H1 (cell line): ENCODE measurements around the gene GRIN3A. TPM values are rescaled to one million over a fixed set of nuclear protein-coding genes. Genes with fewer than 3 reads are reported as not detected.

Experiments used
- CTCF ChIA-PET: fragments of 300-600 bp; sonication (Branson Sonifier 250); formaldehyde crosslinking; loops from one replicate; lab custom pipeline; 2021; ENCODE audit not compliant: partially characterized antibody; lab: Charles Lee
- POLR2A ChIA-PET: fragments of 300-600 bp; sonication (Branson Sonifier 250); formaldehyde crosslinking; loops from one replicate; lab custom pipeline; 2021; ENCODE audit warnings: inconsistent platforms; ENCODE audit not compliant: partially characterized antibody; lab: Charles Lee
- DNase-seq, 2 experiments: peaks; one replicate each; pipeline versions ENCODE4 v3.0.0 to v3.0.0-alpha.2; 2010 to 2022; ENCODE audit warnings: low spot score in 2 of 2, low read depth in 1 of 2, mixed read lengths in 1 of 2
- FAIRE-seq: peaks from 2 replicates; lab custom pipeline; 2011; peaks lifted over from hg19 to GRCh38; lab: Jason Lieb, UNC
- H2AFZ ChIP-seq: 2 replicates; pipeline ENCODE4 v1.8.1; 2012; ENCODE audit warnings: low read length, inconsistent platforms
- H2AK5ac ChIP-seq: 2 replicates; pipeline ENCODE4 v1.6.1; 2013; ENCODE audit warnings: low read depth, low read length
- H2BK120ac ChIP-seq: replicated peaks from 2 replicates; pipeline ENCODE3; 2013; ENCODE audit warnings: low read depth, low read length, inconsistent platforms
- H2BK12ac ChIP-seq: 2 replicates; pipeline ENCODE4 v1.6.1; 2013; ENCODE audit warnings: low read depth, low read length
- H2BK15ac ChIP-seq: 2 replicates; pipeline ENCODE4 v1.6.1; 2013; ENCODE audit warnings: low read length
- H2BK20ac ChIP-seq: 2 replicates; pipeline ENCODE4 v1.6.1; 2013; ENCODE audit warnings: low read length
- H2BK5ac ChIP-seq: 2 replicates; pipeline ENCODE4 v1.6.1; 2013; ENCODE audit warnings: low read depth, low read length
- H3K14ac ChIP-seq: 2 replicates; pipeline ENCODE4 v1.6.1; 2013; ENCODE audit warnings: inconsistent platforms; ENCODE audit not compliant: insufficient read length
- H3K18ac ChIP-seq: 2 replicates; pipeline ENCODE4 v1.6.1; 2013; ENCODE audit warnings: low read length; ENCODE audit errors: extremely low read depth
- H3K23ac ChIP-seq: 2 replicates; pipeline ENCODE4 v1.6.1; 2013; ENCODE audit warnings: inconsistent platforms; ENCODE audit not compliant: insufficient read length
- H3K23me2 ChIP-seq: 2 replicates; pipeline ENCODE4 v1.6.1; 2013; ENCODE audit warnings: low read depth, low read length
- H3K27ac ChIP-seq: 2 replicates; pipeline ENCODE4 v1.6.1; 2011; ENCODE audit warnings: low read depth, low read length, inconsistent platforms
- H3K27me3 ChIP-seq, 4 experiments: replicated peaks in 1 of 4; 1 replicate in 1 of 4; 2 replicates in 3 of 4; pipeline versions ENCODE4 v1.6.1 to v1.8.1; 2011 to 2013; ENCODE audit warnings: low read length in 3 of 4, mild to moderate bottlenecking in 3 of 4, inconsistent platforms in 2 of 4, mixed read lengths in 2 of 4, moderate library complexity in 1 of 4; ENCODE audit not compliant: control insufficient read depth in 3 of 4, insufficient read depth in 3 of 4; ENCODE audit errors: extremely low read depth in 1 of 4
- H3K36me3 ChIP-seq, 4 experiments: 2 replicates each; pipeline versions ENCODE4 v1.6.1 to v1.8.1; 2011 to 2013; ENCODE audit warnings: mild to moderate bottlenecking in 4 of 4, low read length in 3 of 4, moderate library complexity in 2 of 4, control low read depth in 1 of 4, inconsistent platforms in 1 of 4; ENCODE audit not compliant: insufficient read depth in 4 of 4, control insufficient read depth in 2 of 4
- H3K4ac ChIP-seq: replicated peaks from 2 replicates; pipeline ENCODE3; 2013; ENCODE audit warnings: low read length, low read depth, mixed read lengths, inconsistent platforms; ENCODE audit not compliant: insufficient read length
- H3K4me1 ChIP-seq, 4 experiments: replicated peaks in 1 of 4; 1 replicate in 1 of 4; 2 replicates in 3 of 4; pipeline versions ENCODE4 v1.6.1 to v1.8.1; 2011 to 2013; ENCODE audit warnings: low read length in 3 of 4, inconsistent platforms in 2 of 4, mixed read lengths in 1 of 4; ENCODE audit not compliant: insufficient read depth in 4 of 4, control insufficient read depth in 3 of 4
- H3K4me2 ChIP-seq, 2 experiments: 2 replicates each; pipeline versions ENCODE4 v1.6.1 to v1.8.1; 2011 to 2013; ENCODE audit warnings: low read depth in 2 of 2, low read length in 2 of 2, control low read depth in 1 of 2, inconsistent platforms in 1 of 2, mild to moderate bottlenecking in 1 of 2; ENCODE audit not compliant: insufficient read depth in 1 of 2
- H3K4me3 ChIP-seq, 4 experiments: fragments of 200-600, 300-600 bp in 1 of 4; sonication (generic), shearing (Covaris generic), sonication (Bioruptor Twin) in 1 of 4; 2 replicates each; pipeline versions ENCODE4 v1.5.1 to v1.8.1; 2011 to 2016; ENCODE audit warnings: low read length in 4 of 4, low read depth in 3 of 4, control low read depth in 2 of 4, inconsistent platforms in 2 of 4, mild to moderate bottlenecking in 2 of 4, mixed read lengths in 1 of 4, moderate library complexity in 1 of 4; ENCODE audit not compliant: insufficient read depth in 2 of 4; ENCODE audit errors: extremely low read depth in 1 of 4
- H3K56ac ChIP-seq: replicated peaks from 2 replicates; pipeline ENCODE3; 2013; ENCODE audit warnings: low read depth, mild to moderate bottlenecking, mixed read lengths, low read length, inconsistent platforms; ENCODE audit not compliant: insufficient read length
- H3K79me1 ChIP-seq: 2 replicates; pipeline ENCODE4 v1.6.1; 2013; ENCODE audit warnings: low read depth, low read length, control low read depth
- H3K79me2 ChIP-seq, 2 experiments: 2 replicates each; pipeline versions ENCODE4 v1.6.1 to v1.8.1; 2012 to 2013; ENCODE audit warnings: low read length in 2 of 2, mild to moderate bottlenecking in 2 of 2, inconsistent platforms in 1 of 2; ENCODE audit not compliant: insufficient read depth in 2 of 2, control insufficient read depth in 1 of 2
- H3K9ac ChIP-seq, 4 experiments: replicated peaks in 1 of 4; 1 replicate in 1 of 4; 2 replicates in 3 of 4; pipeline versions ENCODE4 v1.6.1 to v1.8.1; 2011 to 2013; ENCODE audit warnings: low read depth in 3 of 4, low read length in 3 of 4, control low read depth in 2 of 4, mild to moderate bottlenecking in 2 of 4, moderate library complexity in 2 of 4, inconsistent platforms in 1 of 4; ENCODE audit errors: extremely low read depth in 1 of 4
- H3K9me3 ChIP-seq, 2 experiments: 2 replicates each; pipeline versions ENCODE4 v1.6.1 to v1.8.1; 2012 to 2013; ENCODE audit warnings: mild to moderate bottlenecking in 2 of 2, moderate library complexity in 2 of 2, control low read depth in 1 of 2, inconsistent platforms in 1 of 2, low read depth in 1 of 2, low read length in 1 of 2, mixed read lengths in 1 of 2; ENCODE audit not compliant: insufficient read depth in 2 of 2
- H4K20me1 ChIP-seq, 2 experiments: replicated peaks in 1 of 2; 2 replicates each; pipeline versions ENCODE3 to v1.8.1; 2011 to 2013; ENCODE audit warnings: inconsistent platforms in 2 of 2, low read length in 2 of 2, mild to moderate bottlenecking in 1 of 2; ENCODE audit not compliant: insufficient read depth in 2 of 2, control insufficient read depth in 1 of 2
- H4K5ac ChIP-seq: 2 replicates; pipeline ENCODE4 v1.6.1; 2013; ENCODE audit warnings: low read length, low read depth, mixed read lengths, inconsistent platforms; ENCODE audit not compliant: insufficient read length
- H4K8ac ChIP-seq: 2 replicates; pipeline ENCODE4 v1.8.0; 2013; ENCODE audit warnings: mild to moderate bottlenecking, moderate library complexity, low read length, inconsistent platforms; ENCODE audit not compliant: insufficient read depth; ENCODE audit errors: extremely low read depth
- H4K91ac ChIP-seq: replicated peaks from 2 replicates; pipeline ENCODE3; 2013; ENCODE audit warnings: low read length, mixed read lengths, inconsistent platforms; ENCODE audit not compliant: insufficient read length
- BCL11A ChIP-seq, 2 experiments: IDR thresholded peaks; one replicate each; pipeline ENCODE4 v1.6.1; 2011; ENCODE audit warnings: low read depth in 2 of 2, low read length in 2 of 2, mild to moderate bottlenecking in 2 of 2
- CBX8 ChIP-seq: fragments of 300-800, 300-1000 bp; sonication (generic); IDR thresholded peaks from 2 replicates; pipeline ENCODE4 v1.7.1; 2016; ENCODE audit warnings: low read depth, low read length, borderline replicate concordance
- CEBPB ChIP-seq: IDR thresholded peaks from 2 replicates; pipeline ENCODE4 v1.6.1; 2012; ENCODE audit warnings: low read depth, low read length
- CTBP2 ChIP-seq: IDR thresholded peaks from 2 replicates; pipeline ENCODE4 v1.7.0; 2011; ENCODE audit warnings: borderline replicate concordance, mild to moderate bottlenecking, moderate library complexity, mixed read lengths, low read length; ENCODE audit not compliant: insufficient read depth, insufficient read length
- E2F6 ChIP-seq: IDR thresholded peaks from 2 replicates; pipeline ENCODE4 v1.6.1; 2012; ENCODE audit warnings: inconsistent platforms
- EZH2 ChIP-seq: fragments of 200-600 bp; sonication (generic); IDR thresholded peaks from 2 replicates; pipeline ENCODE4 v1.7.1; 2012; ENCODE audit warnings: low read depth, mild to moderate bottlenecking, moderate library complexity, low read length, inconsistent platforms; ENCODE audit not compliant: severe bottlenecking
- FOSL1 ChIP-seq: IDR thresholded peaks from 2 replicates; pipeline ENCODE4 v1.6.1; 2011; ENCODE audit warnings: mild to moderate bottlenecking, low read depth, low read length, moderate library complexity; ENCODE audit not compliant: insufficient read depth
- GTF2F1 ChIP-seq: IDR thresholded peaks from 2 replicates; pipeline ENCODE4 v1.6.1; 2012; ENCODE audit warnings: low read depth, low read length, improper control_type of control experiment, borderline replicate concordance
- JUND ChIP-seq: IDR thresholded peaks from 2 replicates; pipeline ENCODE4 v1.6.1; 2011; ENCODE audit warnings: mild to moderate bottlenecking, improper control_type of control experiment, low read length
- NANOG ChIP-seq: IDR thresholded peaks from 2 replicates; pipeline ENCODE4 v1.6.1; 2011; ENCODE audit warnings: low read length, low read depth, mild to moderate bottlenecking, inconsistent platforms; ENCODE audit not compliant: insufficient read depth, poor library complexity, severe bottlenecking
- SIRT6 ChIP-seq: IDR thresholded peaks from one replicate; pipeline ENCODE4 v1.7.1; 2012; ENCODE audit warnings: low read length, inconsistent platforms
- SUZ12 ChIP-seq: fragments of 200-600 bp; sonication (generic); IDR thresholded peaks from 2 replicates; pipeline ENCODE4 v1.6.1; 2012; ENCODE audit warnings: mild to moderate bottlenecking, inconsistent platforms, low read length, moderate library complexity, mixed read lengths
- TAF1 ChIP-seq: IDR thresholded peaks from 2 replicates; pipeline ENCODE4 v1.6.1; 2011; ENCODE audit warnings: mild to moderate bottlenecking, low read depth, low read length
- TAF7 ChIP-seq: optimal IDR thresholded peaks from 2 replicates; pipeline ENCODE3; 2011; ENCODE audit warnings: low read depth, mild to moderate bottlenecking, inconsistent platforms, low read length, moderate library complexity, borderline replicate concordance
- WGBS, 2 experiments: shearing (Covaris generic) in 1 of 2; methylation state at CpG; one replicate each; pipeline versions ENCODE4 v1.1.6 to v1.1.7; 2013 to 2015; ENCODE audit warnings: low lambda C conversion rate in 2 of 2, mixed read lengths in 2 of 2, inconsistent platforms in 1 of 2, low coverage in 1 of 2, missing lambda C conversion rate in 1 of 2; ENCODE audit not compliant: insufficient replicate concordance in 2 of 2, insufficient coverage in 1 of 2, insufficient read length in 1 of 2; ENCODE audit errors: extremely low coverage in 1 of 2, missing lambda C conversion rate in 1 of 2; 5-methylcytosine and 5-hydroxymethylcytosine counted together
- polyA plus RNA-seq, 7 experiments: library from polyadenylated mRNA; depleted of rRNA in 3 of 7; stranded (reverse) in 5 of 7; unstranded in 2 of 7; fragments of >200 nt in 5 of 7; fragments of 200-250 nt in 2 of 7; gene quantifications; 1 replicate in 5 of 7; 2 replicates in 1 of 7; 4 replicates in 1 of 7; pipeline versions ENCODE4 v1.2.1 to v1.2.3, GENCODE V29; 2011 to 2013; ENCODE audit warnings: missing spikeins in 2 of 7, mixed read lengths in 2 of 7
- total RNA-seq: library from RNA; stranded (reverse); fragmentation: NEBNext Ultra II Directional; extraction: Animal tissue kit (Norgen Biotek cat#: 25700); gene quantifications from 2 replicates; pipeline ENCODE4 v1.2.1, GENCODE V29; 2021

GRIN3A gene
- total and polyA plus RNA-seq, 2 of the 8 experiments (the other 6 are each of a cell fraction or from before 2014, with no cell fraction given): 0.04 TPM; not detected in 1

- peaks cover 1% of the 10 kb centered on the region; the same call in 1 of the 2 replicates for H3K23me2 ChIP-seq
- ChIA-PET CTCF (interaction anchor here (0.6 to 0.9 kb wide), 2 partner anchors 17 to 132 kb away, joined by 3 read pairs; no protein-coding TSS in a partner anchor), POLR2A (no interaction called here)
- WGBS, 2 experiments: 92% methylated on average over 1 of the region's 1 CpG; no CpG with 5 or more reads in 1 of the 2 experiments
- no peak overlapping the region for H4K5ac ChIP-seq
- H4K91ac ChIP-seq: no peak overlapping the region
- H3K27me3 ChIP-seq: no peaks in the 10 kb centered on the region
- H2BK15ac ChIP-seq: no peak overlapping the region
- TF ChIP-seq GTF2F1 (no peak), SIRT6 (no peak), JUND (no peak), CEBPB (no peak), TAF7 (no peak), TAF1 (no peak), BCL11A (IDR thresholded peaks at IDR 0.05; ENCODE audit: low read depth in 2 of 2, low read length in 2 of 2) (no peak), CBX8 (no peak), CTBP2 (no peak), SUZ12 (no peak), NANOG (no peak), E2F6 (no peak), FOSL1 (no peak), EZH2 (no peak)
- no peak overlapping the region for H2BK12ac ChIP-seq
- peaks cover 0 to 6% of the 10 kb centered on the region in 2 experiments; a peak in 2 of 4 replicates for H3K9me3 ChIP-seq
- H2AK5ac ChIP-seq: no peak overlapping the region
- H2AFZ ChIP-seq: no peak overlapping the region
- no peaks in the 10 kb centered on the region for H3K79me2 ChIP-seq
- H3K4me1 ChIP-seq: no peaks in the 10 kb centered on the region
- no peak overlapping the region for H3K9ac ChIP-seq
- no peak overlapping the region for H2BK20ac ChIP-seq
- no peak overlapping the region for H4K8ac ChIP-seq
- H3K4me3 ChIP-seq: no peak overlapping the region
- H3K56ac ChIP-seq: no peak overlapping the region
- no peak overlapping the region for H2BK5ac ChIP-seq
- H3K4me2 ChIP-seq: no peak overlapping the region
- FAIRE-seq (no peak), DNase-seq (no peak)
- no peak overlapping the region for H3K23ac ChIP-seq
- H3K4ac ChIP-seq: no peak overlapping the region
- H3K14ac ChIP-seq: no peak overlapping the region
- no peak overlapping the region for H3K27ac ChIP-seq
- no peak overlapping the region for H3K18ac ChIP-seq
- H4K20me1 ChIP-seq: no peaks in the 10 kb centered on the region
- no peaks in the 10 kb centered on the region for H3K79me1 ChIP-seq
- no peaks in the 10 kb centered on the region for H3K36me3 ChIP-seq
- no peak overlapping the region for H2BK120ac ChIP-seq
Measured at GRCh38 chr9:101639311-101639710, 99.1 kb downstream of the GRIN3A start.
